ENCODE measurements around the gene UBE2V1.
"Not testable (repeated sequence)": the region's sequence is repeated elsewhere in the genome, so short reads cannot be mapped to it uniquely, and the experiment has no call there.

The UBE2V1 gene

GRCh38 chr20:50120935-50121693, 8.2 kb upstream of the UBE2V1 start:
- FAIRE-seq = no peak
- DNase-seq (ENCODE audit: extremely low spot score, insufficient read length, low read depth) = no peak

- FAIRE-seq (no peak), DNase-seq (ENCODE audit: extremely low spot score, insufficient read length, low read depth) (no peak)
Observed at GRCh38 chr20:50118203-50118602, 5.3 kb upstream of the UBE2V1 start.

GRCh38 chr20:50116368-50116999, 3.5 kb upstream of the UBE2V1 start:
- no peak for DNase-seq (ENCODE audit: extremely low spot score, insufficient read length, low read depth)
- no peak for FAIRE-seq

GRCh38 chr20:50115591-50116367, 2.8 kb upstream of the UBE2V1 start:
- DNase-seq (ENCODE audit: extremely low spot score, insufficient read length, low read depth) (peak; percentile 73), FAIRE-seq (peak; percentile 93)

GRCh38 chr20:50115041-50115512, 2.1 kb upstream of the UBE2V1 start:
- DNase-seq (ENCODE audit: extremely low spot score, insufficient read length, low read depth) = no peak
- FAIRE-seq = no peak

DNA sequence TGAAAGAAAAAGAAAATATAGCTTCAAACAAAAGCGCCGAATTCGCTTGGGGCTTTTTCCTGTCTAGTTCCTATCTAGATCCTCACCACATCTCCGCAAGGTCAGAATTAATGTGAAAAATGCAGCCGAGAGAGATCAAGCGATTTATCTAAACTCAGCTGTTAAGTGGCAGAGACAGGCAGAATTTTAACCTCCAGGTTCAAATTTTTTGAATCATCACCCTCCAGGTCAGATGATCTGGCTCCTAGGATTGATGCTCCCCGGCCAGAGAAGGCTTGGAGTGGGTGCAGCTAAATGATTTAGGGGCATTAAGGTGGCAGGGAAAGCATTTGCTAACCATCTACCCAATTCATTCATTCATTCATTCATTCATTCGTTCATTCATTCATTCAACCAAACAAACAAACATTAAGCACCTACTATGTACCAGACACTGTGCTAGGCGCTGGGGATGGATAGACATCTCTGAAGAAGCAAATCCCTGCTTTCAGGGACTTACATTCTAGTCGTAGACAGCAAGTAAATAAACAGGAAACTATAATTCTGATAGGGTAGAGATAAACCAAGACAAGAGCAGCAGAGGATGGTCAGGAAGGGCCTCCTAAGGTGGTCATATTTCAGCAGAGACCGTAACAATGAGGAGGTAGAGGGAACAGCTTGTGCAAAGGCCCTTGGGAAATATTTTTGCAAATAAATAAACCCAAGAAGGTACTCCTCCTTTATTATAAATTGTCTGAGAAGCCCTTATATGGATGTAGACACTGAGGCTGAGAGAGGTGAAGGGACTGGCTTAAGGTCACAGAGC, 672 bp upstream of the UBE2V1 start:
- FAIRE-seq (no peak), DNase-seq (ENCODE audit: extremely low spot score, insufficient read length, low read depth) (no peak)

DNA sequence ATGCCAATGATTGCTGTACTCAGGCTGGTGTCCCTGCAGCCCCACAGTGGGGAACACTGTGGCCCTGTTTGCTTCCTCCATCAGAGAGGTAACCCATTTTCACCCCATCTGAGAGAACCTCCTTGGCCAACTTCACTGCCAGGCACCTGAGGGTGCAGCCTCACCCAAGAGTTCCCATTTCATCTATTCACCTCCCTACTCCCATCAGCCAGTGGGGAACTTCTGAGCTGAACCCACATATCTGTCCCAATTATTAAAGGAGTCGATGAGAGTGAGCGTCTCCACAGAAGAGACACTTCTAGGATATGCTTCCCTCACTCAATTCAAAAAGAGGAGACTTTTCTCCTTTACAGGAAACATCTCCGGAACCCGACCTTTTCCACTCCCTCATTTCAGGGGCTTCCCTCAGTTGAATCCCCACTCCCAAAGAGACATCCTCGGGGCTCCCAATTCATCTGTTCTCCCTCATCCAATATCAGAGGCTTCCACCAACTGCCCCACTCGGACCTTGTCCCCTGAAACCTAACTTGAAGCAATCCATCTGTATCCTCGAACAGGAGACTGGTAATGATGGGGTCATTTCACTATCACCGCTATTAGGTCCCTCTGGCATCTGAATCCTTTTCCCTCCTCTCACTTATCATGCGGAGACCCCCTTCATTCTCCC, 988 bp downstream of the UBE2V1 start:
- DNase-seq (ENCODE audit: extremely low spot score, insufficient read length, low read depth) = no peak
- FAIRE-seq = no peak

GRCh38 chr20:50111120-50111828, 1.7 kb downstream of the UBE2V1 start:
- DNase-seq (ENCODE audit: extremely low spot score, insufficient read length, low read depth) (no peak), FAIRE-seq (no peak)

DNA sequence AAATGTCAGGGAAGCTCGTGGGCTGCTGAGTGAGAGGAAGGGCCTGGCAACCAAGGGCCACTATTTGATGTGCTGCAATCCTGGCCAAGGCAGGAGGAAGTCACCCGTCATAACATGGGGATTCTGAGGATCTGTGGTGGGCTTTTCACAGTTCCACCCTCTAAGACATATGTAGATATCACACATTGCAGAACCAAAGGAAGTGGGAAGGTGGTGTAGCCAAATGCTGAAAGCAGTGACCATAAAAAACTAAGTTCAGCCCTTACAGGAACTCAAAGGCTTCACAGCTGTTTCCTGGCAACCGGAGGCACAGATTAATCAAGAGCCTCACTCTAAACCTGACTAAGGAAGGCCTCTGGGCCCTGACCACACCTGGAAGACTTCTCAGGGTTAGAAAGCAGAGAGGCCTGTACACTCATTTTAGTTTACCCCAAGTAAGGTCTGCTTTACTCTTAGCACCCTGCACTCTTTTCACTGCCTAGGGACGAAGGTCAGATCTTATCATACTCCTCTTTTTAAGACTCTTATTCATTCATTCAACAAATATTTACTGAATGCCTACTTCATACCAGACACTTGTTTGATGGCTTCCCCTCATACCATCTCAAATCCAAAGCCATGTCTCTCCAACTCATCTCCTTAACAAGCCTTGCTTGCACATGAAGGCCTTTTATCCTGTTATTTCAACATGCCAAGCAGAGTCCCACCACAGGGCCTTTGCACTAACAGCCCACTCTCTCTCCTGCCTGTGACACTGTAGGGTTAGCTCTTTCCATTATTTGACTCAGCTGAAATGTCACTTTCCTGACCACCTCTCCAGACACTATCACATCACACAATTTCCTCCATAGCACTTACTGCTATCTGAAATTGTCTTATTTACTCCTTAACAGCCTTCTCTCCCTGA, 2.6 kb downstream of the UBE2V1 start:
- FAIRE-seq (peak; percentile 91), DNase-seq (ENCODE audit: extremely low spot score, insufficient read length, low read depth) (peak; percentile 43)

DNA sequence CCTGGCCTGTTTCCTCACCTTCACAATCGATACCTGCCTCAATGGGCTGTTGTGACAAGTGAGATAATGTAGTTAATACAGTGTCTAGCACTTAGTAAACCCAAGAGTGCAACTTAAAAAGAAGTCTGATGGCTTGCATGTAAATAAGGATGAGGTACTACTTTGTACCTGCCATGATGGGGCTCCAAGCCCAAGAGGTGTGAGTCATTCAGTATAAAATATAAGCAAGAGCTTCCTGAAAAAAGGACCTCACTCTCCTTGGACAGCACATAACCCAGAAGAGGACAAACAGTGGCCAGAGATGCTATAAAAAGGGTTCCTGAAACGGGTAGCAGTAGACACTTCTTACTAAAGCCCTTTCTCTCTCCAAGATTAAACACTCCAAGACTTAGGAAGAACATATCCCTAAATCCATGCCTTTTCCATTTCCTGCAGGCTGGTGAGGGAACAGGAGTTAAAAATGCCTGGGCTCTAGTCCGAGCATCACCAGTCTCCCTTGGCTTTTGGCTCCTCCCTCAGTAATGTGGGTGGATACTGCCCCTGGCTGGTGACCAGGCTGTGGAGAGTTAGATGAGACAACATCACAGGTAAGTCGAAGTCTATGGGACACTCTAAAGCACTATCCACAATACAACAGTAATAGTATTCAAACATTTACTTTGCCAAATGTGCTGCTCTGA, 4.3 kb downstream of the UBE2V1 start:
- DNase-seq (ENCODE audit: extremely low spot score, insufficient read length, low read depth) = no peak
- FAIRE-seq = no peak

DNA sequence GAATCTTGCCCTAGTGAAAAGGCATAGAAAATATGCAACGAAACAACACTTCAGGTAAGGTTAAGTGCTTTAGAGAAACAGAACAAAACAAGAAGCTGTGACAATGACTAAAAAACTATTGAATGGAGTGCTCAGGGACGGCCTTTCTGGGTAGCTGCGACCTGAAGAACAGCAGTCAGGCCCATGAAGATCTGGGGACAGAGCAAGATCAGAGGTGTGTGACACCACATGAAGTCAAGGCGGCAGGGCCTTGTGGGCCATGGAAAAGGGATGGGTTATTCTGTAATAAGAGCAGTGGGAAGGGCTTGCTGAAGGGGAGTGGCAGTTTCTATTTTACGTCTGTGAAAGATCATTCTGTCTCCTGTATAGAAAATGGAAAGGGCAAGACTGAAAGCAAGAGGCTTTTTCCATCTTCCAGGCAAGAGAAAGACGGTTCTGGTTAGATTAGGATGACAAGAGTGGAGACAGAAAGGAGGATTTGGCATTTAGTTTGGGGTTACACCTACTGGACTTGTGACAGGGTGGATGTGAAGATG, 5.1 kb downstream of the UBE2V1 start:
- DNase-seq (ENCODE audit: extremely low spot score, insufficient read length, low read depth) (no peak), FAIRE-seq (no peak)

DNA sequence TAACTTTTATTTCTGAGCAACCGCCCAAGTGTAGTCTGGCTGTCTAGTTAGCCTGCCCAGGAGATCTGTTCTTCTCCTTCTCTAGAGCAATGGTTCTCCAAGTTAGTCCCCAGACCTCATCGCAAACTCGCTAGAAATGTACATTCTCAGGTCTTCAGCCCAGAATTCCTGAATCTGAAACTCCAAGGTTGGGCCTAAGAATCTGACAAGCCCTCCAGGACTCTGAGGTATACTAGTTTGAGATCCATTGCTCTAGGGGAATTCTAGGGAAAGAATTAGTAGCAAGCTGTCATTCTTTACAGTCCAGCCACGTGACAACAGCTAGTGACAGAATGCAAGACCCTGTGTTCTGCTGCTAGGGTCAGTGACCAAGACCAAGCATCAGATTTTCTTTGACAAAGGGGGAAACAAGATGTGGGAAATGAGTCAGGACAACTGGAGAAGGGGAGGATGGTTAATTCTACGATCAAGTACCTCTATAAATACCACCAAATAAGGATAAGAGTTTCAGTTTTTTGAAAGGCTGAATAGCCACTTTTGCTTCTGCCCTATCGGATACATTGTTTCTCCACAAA, 5.8 kb downstream of the UBE2V1 start:
- FAIRE-seq = no peak
- DNase-seq (ENCODE audit: extremely low spot score, insufficient read length, low read depth) = no peak

- not testable (repeated sequence) for DNase-seq (ENCODE audit: extremely low spot score, insufficient read length, low read depth); FAIRE-seq
Observed at GRCh38 chr20:50106669-50107068, 6.3 kb downstream of the UBE2V1 start.

DNA sequence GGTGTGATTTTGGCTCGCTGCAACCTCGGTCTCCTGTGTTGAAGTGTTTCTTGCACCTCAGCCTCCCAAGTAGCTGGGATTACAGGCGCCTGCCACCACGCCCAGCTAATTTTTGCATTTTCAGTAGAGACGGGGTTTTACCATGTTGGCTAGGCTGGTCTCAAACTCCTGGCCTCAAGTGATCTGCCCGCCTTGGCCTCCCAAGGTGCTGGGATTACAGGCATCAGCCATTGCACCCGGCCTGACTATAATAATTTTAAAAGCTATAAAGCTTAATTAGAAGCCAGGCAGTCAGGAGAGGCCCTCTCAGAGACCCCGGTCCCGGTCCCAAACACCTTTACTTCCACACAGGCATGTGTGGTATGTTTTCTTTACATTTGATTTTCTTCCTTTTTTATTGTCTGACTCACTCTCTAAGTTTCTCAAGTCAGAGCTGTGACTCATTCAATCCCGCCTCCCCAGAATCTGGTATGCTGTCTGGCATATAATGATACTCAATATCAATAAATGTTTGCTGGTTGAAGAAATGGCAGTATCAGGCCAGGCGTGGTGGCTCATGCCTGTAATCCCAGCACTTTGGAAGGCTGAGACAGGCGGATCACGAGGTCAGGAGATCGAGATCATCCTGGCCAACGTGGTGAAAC, 9.4 kb downstream of the UBE2V1 start:
- DNase-seq (ENCODE audit: extremely low spot score, insufficient read length, low read depth); FAIRE-seq: not testable (repeated sequence)

DNA sequence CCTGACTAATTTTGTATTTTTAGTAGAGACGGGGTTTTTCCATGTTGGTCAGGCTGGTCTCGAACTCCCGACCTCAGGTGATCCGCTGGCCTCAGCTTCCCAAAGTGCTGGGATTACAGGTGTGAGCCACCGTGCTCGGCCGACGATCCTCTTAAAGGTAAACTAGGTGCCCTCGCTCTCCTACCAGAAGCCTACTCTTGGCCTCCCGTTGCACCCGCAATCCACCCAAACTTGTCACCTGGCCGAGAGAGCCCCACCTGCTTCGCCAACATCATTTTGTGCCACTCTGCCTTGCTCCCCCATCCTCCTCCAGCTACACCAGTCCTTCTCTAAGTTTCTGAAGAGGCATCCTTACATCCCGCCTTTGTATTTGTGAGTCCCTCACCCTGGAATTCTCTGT, 10.4 kb downstream of the UBE2V1 start:
- DNase-seq (ENCODE audit: extremely low spot score, insufficient read length, low read depth); FAIRE-seq: not testable (repeated sequence)

DNA sequence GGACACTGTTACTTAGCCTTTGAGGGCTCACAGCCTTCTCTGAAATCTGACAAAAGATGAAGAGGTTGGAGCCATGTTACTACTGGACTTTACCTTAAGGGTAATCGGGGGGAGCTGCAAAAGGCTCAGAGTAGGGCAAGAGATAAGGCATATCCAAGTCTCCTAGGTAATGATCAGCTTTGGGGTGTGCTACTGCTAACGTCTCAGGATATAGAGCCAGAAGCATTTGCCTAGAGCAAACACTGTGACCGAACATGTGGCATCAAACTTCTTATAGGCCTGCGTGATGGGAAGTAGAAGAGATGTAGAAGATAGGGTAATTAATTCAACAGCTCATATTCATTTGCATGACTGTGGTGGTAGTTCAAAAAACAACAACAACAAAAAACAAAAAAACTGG, 11.1 kb downstream of the UBE2V1 start:
- DNase-seq (ENCODE audit: extremely low spot score, insufficient read length, low read depth) (no peak), FAIRE-seq (no peak)

All from GM18507 (cell line).